Activated CD4-positive, alpha-beta memory T cell treated with anti-CD3 and anti-CD28 coated beads, Interleukin-2, amount 10 ng/mL, durations not matched to agents 7 days and 5 days (primary cell): Measurements from ENCODE around the gene PPM1M. TPM values are rescaled to one million over a fixed set of nuclear protein-coding genes. Genes with fewer than 3 reads are reported as not detected.
"Not testable (repeated sequence)": the region's sequence is repeated elsewhere in the genome, so short reads cannot be mapped to it uniquely, and the experiment has no call there.

Source experiments
- CTCF ChIA-PET: fragments of 350-600 bp; sonication (Branson Sonifier 250); formaldehyde crosslinking; loops from one replicate; lab custom pipeline; 2021; ENCODE audit warnings: antibody characterized with exemption, inconsistent platforms; lab: Charles Lee
- POLR2A ChIA-PET: fragments of 350-600 bp; sonication (Branson Sonifier 250); formaldehyde crosslinking; loops from one replicate; lab custom pipeline; 2021; ENCODE audit warnings: antibody characterized with exemption; lab: Charles Lee
- DNase-seq: peaks from one replicate; pipeline ENCODE4 v3.0.0-alpha.2; 2020
- H3K27ac Mint-ChIP-seq: one replicate; pipeline ENCODE4 v1.8.0; 2021; ENCODE audit warnings: mild to moderate bottlenecking, mixed read lengths
- H3K27me3 Mint-ChIP-seq: one replicate; pipeline ENCODE4 v1.8.0; 2021; ENCODE audit warnings: mixed read lengths
- H3K36me3 Mint-ChIP-seq: one replicate; pipeline ENCODE4 v1.8.0; 2021; ENCODE audit warnings: low read depth, mixed read lengths
- H3K4me1 Mint-ChIP-seq: one replicate; pipeline ENCODE4 v1.8.0; 2021; ENCODE audit warnings: mixed read lengths
- H3K4me3 Mint-ChIP-seq: one replicate; pipeline ENCODE4 v1.8.0; 2021; ENCODE audit warnings: mild to moderate bottlenecking, mixed read lengths
- H3K9me3 Mint-ChIP-seq: one replicate; pipeline ENCODE4 v1.8.0; 2021; ENCODE audit warnings: mixed read lengths
- total RNA-seq, 2 experiments: library from RNA; stranded (reverse); gene quantifications; one replicate each; pipeline ENCODE4 v1.2.3, GENCODE V29; 2021

The PPM1M gene
- total RNA-seq, 2 experiments from 2014 or later = 123 to 124 TPM

- Mint-ChIP-seq H3K27ac (peak overlapping the region; percentile 79), H3K4me1 (peaks cover 70% of the 10 kb centered on the region), H3K27me3 (no peaks in the 10 kb centered on the region), H3K36me3 (peaks cover 42% of the 10 kb centered on the region), H3K4me3 (no peak overlapping the region), H3K9me3 (no peaks in the 10 kb centered on the region)
- no peak for DNase-seq
- ChIA-PET POLR2A (interaction anchor here (1.2 to 27.5 kb wide), 3 partner anchors 13 to 51 kb away, joined by 4 to 1001 read pairs (median 5); partner anchors contain the start of genes PPM1M and TWF2), CTCF (interaction anchor here (0.8 to 2.2 kb wide), 5 partner anchors 30 to 64 kb away, joined by 3 to 12 read pairs (median 3); no protein-coding TSS in a partner anchor)
These were observed 37.7 kb downstream of the PPM1M start for GRCh38 chr3:52283306-52283705.

- DNase-seq, H3K9me3 Mint-ChIP-seq, H3K4me3 Mint-ChIP-seq, H3K27me3 Mint-ChIP-seq: not testable (repeated sequence)
- ChIA-PET CTCF (interaction anchor here (0.8 to 2.2 kb wide), 4 partner anchors 13 to 65 kb away, joined by 3 to 12 read pairs (median 6); no protein-coding TSS in a partner anchor), POLR2A (interaction anchor here (1.2 to 27.5 kb wide), 4 partner anchors 11 to 64 kb away, joined by 3 to 1001 read pairs (median 4); partner anchors contain the start of genes PPM1M and TWF2)
- Mint-ChIP-seq H3K36me3 (peaks cover 35% of the 10 kb centered on the region), H3K27ac (peak overlapping the region; percentile 68), H3K4me1 (peaks cover 73% of the 10 kb centered on the region)
These were observed 38.5 kb downstream of the PPM1M start for GRCh38 chr3:52284051-52284450.

GRCh38 chr3:52286777-52287110, 41.2 kb downstream of the PPM1M start:
- DNase-seq = no peak
- H3K4me1 Mint-ChIP-seq = peaks cover 66% of the 10 kb centered on the region

GRCh38 chr3:52288674-52289073, 43.1 kb downstream of the PPM1M start:
- Mint-ChIP-seq H3K4me3 (peak overlapping the region; percentile 96), H3K4me1 (peaks cover 51% of the 10 kb centered on the region), H3K36me3 (peaks cover 31% of the 10 kb centered on the region), H3K9me3 (no peaks in the 10 kb centered on the region), H3K27ac (peak overlapping the region; percentile 100), H3K27me3 (no peaks in the 10 kb centered on the region)
- DNase-seq = no peak
- CTCF ChIA-PET = interaction anchor here (1.0 to 6.2 kb wide), 14 partner anchors 8 to 123 kb away, joined by 3 to 46 read pairs (median 6); partner anchors contain the start of genes TWF2 and WDR82
- POLR2A ChIA-PET = interaction anchor here (0.7 to 27.5 kb wide), 15 partner anchors 9 to 236 kb away, joined by 3 to 1001 read pairs (median 7); partner anchors contain the start of genes PPM1M, TWF2 and WDR82

More at GRCh38 chr3:52286777-52287110, 41.2 kb downstream of the PPM1M start:
- ChIA-PET POLR2A (interaction anchor here (0.9 to 27.5 kb wide), 7 partner anchors 9 to 86 kb away, joined by 4 to 1001 read pairs (median 18); partner anchors contain the start of genes PPM1M, TWF2 and WDR82), CTCF (interaction anchor here (2.3 to 3.7 kb wide), 3 partner anchors 8 to 46 kb away, joined by 6 to 36 read pairs (median 11); partner anchors contain the start of gene WDR82)
- Mint-ChIP-seq H3K27me3 (no peaks in the 10 kb centered on the region), H3K9me3 (no peaks in the 10 kb centered on the region), H3K36me3 (peaks cover 30% of the 10 kb centered on the region), H3K4me3 (peak overlapping the region; percentile 96), H3K27ac (peak overlapping the region; percentile 100)

- Mint-ChIP-seq H3K27me3 (no peaks in the 10 kb centered on the region), H3K36me3 (peaks cover 26% of the 10 kb centered on the region), H3K9me3 (no peaks in the 10 kb centered on the region), H3K4me1 (peaks cover 47% of the 10 kb centered on the region), H3K27ac (peak overlapping the region; percentile 37), H3K4me3 (peak overlapping the region; percentile 96)
- no peak for DNase-seq
- ChIA-PET POLR2A (interaction anchor here (1.0 to 27.5 kb wide), 10 partner anchors 9 to 237 kb away, joined by 3 to 1001 read pairs (median 14); partner anchors contain the start of genes PPM1M, TWF2 and WDR82), CTCF (interaction anchor here (0.6 to 6.2 kb wide), 14 partner anchors 8 to 116 kb away, joined by 3 to 46 read pairs (median 6); partner anchors contain the start of genes TWF2 and WDR82)
These were observed 43.8 kb downstream of the PPM1M start for GRCh38 chr3:52289338-52289746.

- H3K27ac Mint-ChIP-seq = peak overlapping the region; percentile 37
- ChIA-PET CTCF (interaction anchor here (0.6 to 6.2 kb wide), 12 partner anchors 11 to 115 kb away, joined by 3 to 46 read pairs (median 5); partner anchors contain the start of genes TWF2 and WDR82), POLR2A (interaction anchor here (2.9 to 27.5 kb wide), 3 partner anchors 12 to 46 kb away, joined by 14 to 1001 read pairs (median 135); partner anchors contain the start of genes PPM1M, TWF2 and WDR82)
- no peak overlapping the region for H3K4me3 Mint-ChIP-seq
- H3K4me1 Mint-ChIP-seq = peaks cover 43% of the 10 kb centered on the region
- no peaks in the 10 kb centered on the region for H3K27me3 Mint-ChIP-seq
- DNase-seq = no peak
- no peaks in the 10 kb centered on the region for H3K9me3 Mint-ChIP-seq
- peaks cover 25% of the 10 kb centered on the region for H3K36me3 Mint-ChIP-seq
These were observed 44.4 kb downstream of the PPM1M start for GRCh38 chr3:52289747-52290595.

- DNase-seq = no peak
- Mint-ChIP-seq H3K36me3 (peaks cover 22% of the 10 kb centered on the region), H3K4me1 (peaks cover 38% of the 10 kb centered on the region), H3K4me3 (no peak overlapping the region), H3K27ac (no peak overlapping the region), H3K9me3 (no peaks in the 10 kb centered on the region), H3K27me3 (no peaks in the 10 kb centered on the region)
- ChIA-PET CTCF (interaction anchor here (0.6 to 6.2 kb wide), 6 partner anchors 12 to 159 kb away, joined by 3 to 46 read pairs (median 4); partner anchors contain the start of gene WDR82), POLR2A (interaction anchor here (7.3 to 27.5 kb wide), 2 partner anchors 13 to 47 kb away, joined by 135 to 1001 read pairs; partner anchors contain the start of genes PPM1M, TWF2 and WDR82)
These were observed 45.3 kb downstream of the PPM1M start for GRCh38 chr3:52290596-52291507.

- H3K9me3 Mint-ChIP-seq = no peaks in the 10 kb centered on the region
- CTCF ChIA-PET = interaction anchor here (1.1 to 6.2 kb wide), 4 partner anchors 47 to 158 kb away, joined by 3 to 46 read pairs (median 4); no protein-coding TSS in a partner anchor
These were observed 46.1 kb downstream of the PPM1M start for GRCh38 chr3:52291508-52292181.

GRCh38 chr3:52292247-52293065, 46.9 kb downstream of the PPM1M start:
- Mint-ChIP-seq H3K4me3 (no peak overlapping the region), H3K9me3 (no peaks in the 10 kb centered on the region), H3K27me3 (no peaks in the 10 kb centered on the region), H3K27ac (no peak overlapping the region), H3K4me1 (peaks cover 28% of the 10 kb centered on the region), H3K36me3 (peaks cover 17% of the 10 kb centered on the region)
- ChIA-PET POLR2A (interaction anchor here (1.2 to 27.5 kb wide), 3 partner anchors 15 to 48 kb away, joined by 5 to 1001 read pairs (median 135); partner anchors contain the start of genes PPM1M, TWF2 and WDR82), CTCF (interaction anchor here (1.1 to 6.2 kb wide), 3 partner anchors 47 to 157 kb away, joined by 3 to 46 read pairs (median 3); no protein-coding TSS in a partner anchor)
- DNase-seq = no peak

More at GRCh38 chr3:52291508-52292181, 46.1 kb downstream of the PPM1M start:
- no peak overlapping the region for H3K4me3 Mint-ChIP-seq
- H3K27me3 Mint-ChIP-seq = no peaks in the 10 kb centered on the region
- H3K36me3 Mint-ChIP-seq = peaks cover 22% of the 10 kb centered on the region
- peak; percentile 47 for DNase-seq
- POLR2A ChIA-PET = interaction anchor here (1.2 to 27.5 kb wide), 3 partner anchors 14 to 48 kb away, joined by 5 to 1001 read pairs (median 135); partner anchors contain the start of genes PPM1M, TWF2 and WDR82
- H3K27ac Mint-ChIP-seq = peak overlapping the region; percentile 35
- H3K4me1 Mint-ChIP-seq = peaks cover 33% of the 10 kb centered on the region
